OCI-LY7 (cell line): ENCODE results near the gene SIRPA.

Experiments
- CTCF ChIP-seq: fragments of 200-600 bp; sonication (generic); conservative IDR thresholded peaks from 2 replicates; pipeline ENCODE4 v1.5.1; 2014; ENCODE audit warnings: mild to moderate bottlenecking, antibody characterized with exemption, low read length, moderate library complexity, mixed read lengths
- EZH2phosphoT487 ChIP-seq: fragments of 200-600 bp; sonication (generic); IDR thresholded peaks from 2 replicates; pipeline ENCODE4 v1.6.1; 2018; ENCODE audit warnings: low read depth, borderline replicate concordance, mild to moderate bottlenecking, mixed run types, antibody characterized with exemption, low read length, moderate library complexity, mixed read lengths

- TF ChIP-seq CTCF (no peak), EZH2phosphoT487 (no peak)
These were observed 12.4 kb downstream of the SIRPA start for GRCh38 chr20:1907586-1907985.
